ENCODE data around the gene RAB40A. TPM values are rescaled to one million over a fixed set of nuclear protein-coding genes. Genes with fewer than 3 reads are reported as not detected.

RAB40A gene
- total RNA-seq, 1 donor from 2014 or later = 0.45 TPM

- peaks cover 29% of the 10 kb centered on the region for H3K4me1 Mint-ChIP-seq (ENCODE audit: low read depth)
- no peak overlapping the region for H3K4me3 Mint-ChIP-seq (ENCODE audit: unreplicated experiment)
- H3K36me3 Mint-ChIP-seq (ENCODE audit: low read depth) = no peaks in the 10 kb centered on the region
- no peak overlapping the region for H3K27ac Mint-ChIP-seq (ENCODE audit: unreplicated experiment)
- no peak for TF ChIP-seq CTCF (IDR thresholded peaks at IDR 0.05)
- DNase-seq (ENCODE audit: low spot score) = no peak
- H3K27me3 Mint-ChIP-seq (ENCODE audit: low read depth) = no peaks in the 10 kb centered on the region
- H3K9me3 Mint-ChIP-seq (ENCODE audit: low read depth) = no peaks in the 10 kb centered on the region
Measured at GRCh38 chrX:103540145-103540544, 20.9 kb upstream of the RAB40A start.

GRCh38 chrX:103539695-103540094 is 20.4 kb upstream of the RAB40A start:
- no peak for DNase-seq (ENCODE audit: low spot score)
- no peak overlapping the region for H3K4me3 Mint-ChIP-seq (ENCODE audit: unreplicated experiment)
- H3K36me3 Mint-ChIP-seq (ENCODE audit: low read depth) = no peaks in the 10 kb centered on the region
- no peaks in the 10 kb centered on the region for H3K9me3 Mint-ChIP-seq (ENCODE audit: low read depth)
- no peaks in the 10 kb centered on the region for H3K27me3 Mint-ChIP-seq (ENCODE audit: low read depth)
- peaks cover 29% of the 10 kb centered on the region for H3K4me1 Mint-ChIP-seq (ENCODE audit: low read depth)
- TF ChIP-seq CTCF (IDR thresholded peaks at IDR 0.05) = no peak
- no peak overlapping the region for H3K27ac Mint-ChIP-seq (ENCODE audit: unreplicated experiment)

GRCh38 chrX:103538728-103539127 is 19.4 kb upstream of the RAB40A start:
- H3K27ac Mint-ChIP-seq (ENCODE audit: unreplicated experiment) = no peak overlapping the region
- no peak for TF ChIP-seq CTCF (IDR thresholded peaks at IDR 0.05)

GRCh38 chrX:103537871-103538387 is 18.6 kb upstream of the RAB40A start:
- Mint-ChIP-seq H3K4me1 (ENCODE audit: low read depth) (peaks cover 39% of the 10 kb centered on the region), H3K4me3 (ENCODE audit: unreplicated experiment) (no peak overlapping the region), H3K36me3 (ENCODE audit: low read depth) (no peaks in the 10 kb centered on the region), H3K27ac (ENCODE audit: unreplicated experiment) (no peak overlapping the region), H3K27me3 (ENCODE audit: low read depth) (no peaks in the 10 kb centered on the region), H3K9me3 (ENCODE audit: low read depth) (no peaks in the 10 kb centered on the region)
- DNase-seq (ENCODE audit: low spot score) = no peak
- no peak for TF ChIP-seq CTCF (IDR thresholded peaks at IDR 0.05)

More at GRCh38 chrX:103538728-103539127, 19.4 kb upstream of the RAB40A start:
- H3K36me3 Mint-ChIP-seq (ENCODE audit: low read depth) = no peaks in the 10 kb centered on the region
- no peaks in the 10 kb centered on the region for H3K9me3 Mint-ChIP-seq (ENCODE audit: low read depth)
- no peaks in the 10 kb centered on the region for H3K27me3 Mint-ChIP-seq (ENCODE audit: low read depth)
- H3K4me1 Mint-ChIP-seq (ENCODE audit: low read depth) = peaks cover 34% of the 10 kb centered on the region
- no peak for DNase-seq (ENCODE audit: low spot score)
- no peak overlapping the region for H3K4me3 Mint-ChIP-seq (ENCODE audit: unreplicated experiment)

GRCh38 chrX:103536732-103537131 is 17.4 kb upstream of the RAB40A start:
- no peak for DNase-seq (ENCODE audit: low spot score)
- peaks cover 39% of the 10 kb centered on the region for H3K4me1 Mint-ChIP-seq (ENCODE audit: low read depth)
- no peaks in the 10 kb centered on the region for H3K27me3 Mint-ChIP-seq (ENCODE audit: low read depth)
- TF ChIP-seq CTCF (IDR thresholded peaks at IDR 0.05) = peak; percentile 26
- no peaks in the 10 kb centered on the region for H3K36me3 Mint-ChIP-seq (ENCODE audit: low read depth)
- H3K4me3 Mint-ChIP-seq (ENCODE audit: unreplicated experiment) = no peak overlapping the region
- H3K27ac Mint-ChIP-seq (ENCODE audit: unreplicated experiment) = peak overlapping the region; percentile 28
- no peaks in the 10 kb centered on the region for H3K9me3 Mint-ChIP-seq (ENCODE audit: low read depth)

Measured in chondrocyte (in vitro differentiated cells).